Measurements from ENCODE around the gene BRAT1. TPM values are rescaled to one million over a fixed set of nuclear protein-coding genes. Genes with fewer than 3 reads are reported as not detected.

BRAT1 gene
- total RNA-seq, 4 donors from 2014 or later, result 15.5 to 28.3 (median 22.8) TPM

DNA sequence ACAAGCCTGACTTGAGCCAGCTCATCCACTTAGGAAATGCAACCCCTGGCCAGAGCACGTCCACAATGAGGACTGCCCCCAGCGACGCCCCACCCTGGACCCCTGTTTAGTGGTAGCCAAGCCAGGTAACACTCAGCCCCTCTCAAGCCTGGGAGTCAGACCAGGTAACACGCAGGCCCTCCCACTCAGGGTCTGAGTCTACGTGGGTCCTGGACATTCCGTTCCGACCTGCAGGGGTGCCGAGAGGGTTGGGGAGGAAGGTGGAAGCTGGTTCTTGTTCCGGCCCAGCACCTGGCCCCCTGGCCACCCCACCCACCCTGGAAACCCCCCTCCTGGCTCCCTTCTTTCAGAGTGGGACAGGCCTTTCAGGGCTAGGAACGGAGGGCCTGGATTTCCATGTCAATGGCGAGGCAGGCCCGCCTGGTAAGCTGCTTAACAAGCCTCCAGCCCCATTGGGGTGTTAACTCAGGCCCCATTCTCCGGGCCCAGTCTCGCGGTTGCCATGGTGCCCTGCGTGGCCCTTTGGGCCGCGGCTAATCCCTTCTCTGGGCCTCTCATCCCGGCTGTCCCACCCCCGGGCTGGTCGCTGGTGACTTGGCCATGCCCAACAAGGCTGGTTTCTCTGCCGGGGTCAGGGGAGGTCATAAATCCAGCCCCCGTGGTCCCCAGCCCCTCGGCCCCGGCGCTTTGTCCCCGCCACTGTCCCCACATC is 55.4 kb downstream of the BRAT1 start:
- intact Hi-C loops (cut with DNase I), result no loop called here
- 84% methylated on average over 11 of the region's 27 CpGs; no CpG with 5 or more reads in 1 of the 2 donors for WGBS, 2 donors
- Histone ChIP-seq H3K9me3 (no peaks in the 10 kb centered on the region), H3K36me3 (no peaks in the 10 kb centered on the region), H3K4me3 (no peak overlapping the region), H3K27me3 (peaks cover 0 to 88% (median 0%) of the 10 kb centered on the region in 4 donors), H3K4me1 (peaks cover 0 to 28% (median 0%) of the 10 kb centered on the region in 3 donors), H3K27ac (no peak overlapping the region)
- TF ChIP-seq POLR2A (IDR thresholded peaks at IDR 0.05), result no peak
- TF ChIP-seq, protein P1, sequence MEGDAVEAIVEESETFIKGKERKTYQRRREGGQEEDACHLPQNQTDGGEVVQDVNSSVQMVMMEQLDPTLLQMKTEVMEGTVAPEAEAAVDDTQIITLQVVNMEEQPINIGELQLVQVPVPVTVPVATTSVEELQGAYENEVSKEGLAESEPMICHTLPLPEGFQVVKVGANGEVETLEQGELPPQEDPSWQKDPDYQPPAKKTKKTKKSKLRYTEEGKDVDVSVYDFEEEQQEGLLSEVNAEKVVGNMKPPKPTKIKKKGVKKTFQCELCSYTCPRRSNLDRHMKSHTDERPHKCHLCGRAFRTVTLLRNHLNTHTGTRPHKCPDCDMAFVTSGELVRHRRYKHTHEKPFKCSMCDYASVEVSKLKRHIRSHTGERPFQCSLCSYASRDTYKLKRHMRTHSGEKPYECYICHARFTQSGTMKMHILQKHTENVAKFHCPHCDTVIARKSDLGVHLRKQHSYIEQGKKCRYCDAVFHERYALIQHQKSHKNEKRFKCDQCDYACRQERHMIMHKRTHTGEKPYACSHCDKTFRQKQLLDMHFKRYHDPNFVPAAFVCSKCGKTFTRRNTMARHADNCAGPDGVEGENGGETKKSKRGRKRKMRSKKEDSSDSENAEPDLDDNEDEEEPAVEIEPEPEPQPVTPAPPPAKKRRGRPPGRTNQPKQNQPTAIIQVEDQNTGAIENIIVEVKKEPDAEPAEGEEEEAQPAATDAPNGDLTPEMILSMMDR (IDR thresholded peaks at IDR 0.05), result no peak
- DNase-seq, result no peak

DNA sequence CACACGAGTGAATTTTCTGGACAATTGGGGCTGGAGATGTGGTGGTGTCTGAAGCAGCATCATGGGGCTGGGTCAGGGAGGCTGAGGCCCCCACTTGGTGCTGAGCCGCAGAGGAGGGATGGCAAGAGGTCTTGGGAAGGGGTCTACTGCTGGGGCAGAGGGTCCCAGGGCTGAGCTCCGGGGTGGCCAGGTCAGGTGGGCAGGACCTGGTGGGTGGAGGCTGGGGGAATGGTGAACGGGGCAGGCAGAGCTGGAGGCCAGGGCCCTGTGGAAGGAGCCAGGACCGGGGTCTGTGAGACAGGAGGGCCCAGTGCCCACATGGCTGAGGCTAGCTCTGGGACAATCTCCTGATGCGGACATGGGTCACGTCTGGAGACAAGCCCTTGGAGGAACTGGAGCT is 56.1 kb downstream of the BRAT1 start:
- TF ChIP-seq, protein P1 (IDR thresholded peaks at IDR 0.05), result no peak
- TF ChIP-seq POLR2A (IDR thresholded peaks at IDR 0.05), result no peak
- no peaks in the 10 kb centered on the region for H3K36me3 ChIP-seq
- H3K4me1 ChIP-seq, result peaks cover 0 to 28% (median 4%) of the 10 kb centered on the region in 3 donors
- peaks cover 0 to 88% (median 0%) of the 10 kb centered on the region in 4 donors for H3K27me3 ChIP-seq
- intact Hi-C loops (cut with DNase I), result no loop called here
- WGBS, 2 donors, result 86 to 100% methylated on average over 2 to 5 of the region's 7 CpGs
- no peak overlapping the region for H3K27ac ChIP-seq
- H3K4me3 ChIP-seq, result no peak overlapping the region
- no peak for DNase-seq
- no peaks in the 10 kb centered on the region for H3K9me3 ChIP-seq

DNA sequence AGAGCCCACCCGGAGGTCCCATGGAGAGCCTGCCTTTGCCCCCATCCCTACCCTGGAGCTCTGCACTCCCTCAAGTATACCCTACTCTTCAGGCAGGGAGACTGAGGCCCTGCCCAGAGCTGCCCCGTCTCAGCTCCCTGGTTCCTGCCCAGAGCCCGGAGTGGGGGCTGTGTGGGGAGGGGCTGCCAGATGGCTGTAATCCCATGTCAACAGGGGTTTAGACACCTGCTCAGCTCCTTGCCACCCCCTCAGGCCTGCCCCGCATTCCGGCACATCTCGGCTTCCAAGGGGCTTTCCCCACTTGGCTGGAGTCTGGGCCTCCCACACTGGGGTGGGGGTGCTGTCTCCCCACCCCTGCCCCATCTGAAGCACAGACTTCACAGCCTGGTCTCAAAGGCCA is 56.6 kb downstream of the BRAT1 start:
- intact Hi-C loops (cut with DNase I), result no loop called here

DNA sequence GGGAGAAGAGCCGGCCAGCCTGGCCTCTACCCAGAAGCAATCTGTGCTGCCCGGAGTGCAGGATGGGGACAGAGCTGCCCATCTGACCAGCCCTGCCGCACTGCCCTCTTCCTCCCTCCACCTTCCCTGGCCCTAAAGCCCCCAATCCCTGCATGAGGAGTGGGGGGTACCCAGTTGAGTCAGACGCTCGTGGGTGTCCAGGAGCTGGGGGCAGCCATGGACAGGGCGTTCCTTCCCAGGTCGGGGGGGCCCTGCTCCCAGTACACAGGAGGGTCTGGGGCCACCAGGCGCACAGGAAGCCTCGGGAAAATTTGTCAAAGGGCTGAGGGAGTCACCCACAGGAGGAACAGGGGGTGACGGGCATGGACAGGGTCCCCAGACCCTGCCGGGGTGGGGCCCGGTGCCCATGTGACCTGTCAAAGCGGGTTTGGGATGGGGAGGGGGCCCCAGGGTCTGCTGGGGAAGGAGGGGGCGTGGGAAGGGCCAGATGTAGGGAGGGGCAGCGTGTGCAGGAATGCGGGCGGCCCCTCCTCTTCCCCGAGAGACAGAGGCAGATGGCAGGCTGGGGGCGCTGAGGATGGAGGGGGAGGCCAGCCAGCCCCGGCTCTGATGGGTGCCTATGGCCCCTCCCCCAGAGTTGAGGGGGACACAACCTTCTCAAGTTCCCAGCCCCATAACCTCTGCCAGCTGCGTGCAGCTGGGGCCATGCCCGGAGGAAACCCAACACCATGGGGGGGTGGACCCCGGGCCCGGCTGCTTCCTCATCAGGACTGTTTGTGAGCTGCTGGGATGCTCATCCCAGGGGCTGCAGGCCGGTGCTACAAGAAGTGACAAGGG is 57.6 kb downstream of the BRAT1 start:
- no peak for DNase-seq
- no peak overlapping the region for H3K4me3 ChIP-seq
- no peaks in the 10 kb centered on the region for H3K36me3 ChIP-seq
- TF ChIP-seq POLR2A (IDR thresholded peaks at IDR 0.05), result no peak
- TF ChIP-seq, protein P1 (IDR thresholded peaks at IDR 0.05), result no peak
- no peaks in the 10 kb centered on the region for H3K9me3 ChIP-seq
- intact Hi-C loops (cut with DNase I), result no loop called here
- no peak overlapping the region for H3K27ac ChIP-seq
- H3K27me3 ChIP-seq, result peaks cover 0 to 84% (median 0%) of the 10 kb centered on the region in 4 donors
- H3K4me1 ChIP-seq, result peaks cover 0 to 26% (median 18%) of the 10 kb centered on the region in 3 donors
- 32 to 50% methylated on average over 6 to 10 of the region's 25 CpGs for WGBS, 2 donors

More for the DNA sequence above, 56.6 kb downstream of the BRAT1 start:
- no peak for DNase-seq
- no peaks in the 10 kb centered on the region for H3K36me3 ChIP-seq
- no peak overlapping the region for H3K4me3 ChIP-seq
- WGBS, 2 donors, result 91% methylated on average over 4 of the region's 6 CpGs; no CpG with 5 or more reads in 1 of the 2 donors
- H3K27me3 ChIP-seq, result peaks cover 0 to 86% (median 0%) of the 10 kb centered on the region in 4 donors
- H3K4me1 ChIP-seq, result peaks cover 0 to 28% (median 9%) of the 10 kb centered on the region in 3 donors
- no peaks in the 10 kb centered on the region for H3K9me3 ChIP-seq
- H3K27ac ChIP-seq, result no peak overlapping the region
- TF ChIP-seq, protein P1 (IDR thresholded peaks at IDR 0.05), result no peak
- no peak for TF ChIP-seq POLR2A (IDR thresholded peaks at IDR 0.05)

DNA sequence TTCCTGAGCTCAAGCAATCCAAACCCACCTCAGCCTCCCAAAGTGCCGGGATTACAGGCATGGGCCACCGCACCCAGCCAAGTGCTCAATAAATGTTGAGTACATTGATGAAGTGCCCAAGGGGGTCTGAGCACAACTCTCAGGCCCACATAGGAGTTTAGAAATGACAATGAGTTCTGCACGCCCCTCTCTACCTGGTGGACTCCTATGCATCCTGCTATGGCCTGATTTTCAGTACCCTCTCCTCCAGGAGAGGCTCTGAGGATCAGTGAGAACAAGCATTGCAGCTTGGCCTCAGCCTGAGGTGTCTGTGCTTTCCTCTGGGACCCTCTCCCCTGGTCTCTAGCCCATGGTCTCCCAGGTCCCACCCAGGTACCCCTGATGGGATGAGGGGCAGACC is 58.3 kb downstream of the BRAT1 start:
- no peak for DNase-seq
- Histone ChIP-seq H3K4me1 (peaks cover 0 to 26% (median 18%) of the 10 kb centered on the region in 3 donors), H3K27ac (no peak overlapping the region), H3K36me3 (no peaks in the 10 kb centered on the region), H3K4me3 (no peak overlapping the region), H3K27me3 (peaks cover 0 to 78% (median 0%) of the 10 kb centered on the region in 4 donors), H3K9me3 (no peaks in the 10 kb centered on the region)
- intact Hi-C loops (cut with DNase I), result no loop called here
- no peak for TF ChIP-seq POLR2A (IDR thresholded peaks at IDR 0.05)
- TF ChIP-seq, protein P1 (IDR thresholded peaks at IDR 0.05), result no peak
- 88% methylated on average over 1 of the region's 3 CpGs; no CpG with 5 or more reads in 1 of the 2 donors for WGBS, 2 donors
